Esophagus squamous epithelium (tissue), 4 donors: ENCODE results near the gene NFYB.

Experiments used
- POLR2A ChIP-seq, 4 donors: fragments of 450-650 bp; IDR thresholded peaks; one replicate each; pipeline ENCODE4 v1.6.1; 2017; ENCODE audit warnings: antibody characterized with exemption in 4 of 4, mild to moderate bottlenecking in 4 of 4, moderate library complexity in 3 of 4
- TF ChIP-seq, protein P1 (sequence below), 6 experiments: fragments of 450-650 bp in 4 of 6; fragments of 200-600 bp in 2 of 6; sonication (generic) in 2 of 6; IDR thresholded peaks; one replicate each; pipeline ENCODE4 v1.5.1; 2016 to 2019; ENCODE audit warnings: antibody characterized with exemption in 6 of 6, mild to moderate bottlenecking in 4 of 6, moderate library complexity in 4 of 6

- TF ChIP-seq, protein P1, sequence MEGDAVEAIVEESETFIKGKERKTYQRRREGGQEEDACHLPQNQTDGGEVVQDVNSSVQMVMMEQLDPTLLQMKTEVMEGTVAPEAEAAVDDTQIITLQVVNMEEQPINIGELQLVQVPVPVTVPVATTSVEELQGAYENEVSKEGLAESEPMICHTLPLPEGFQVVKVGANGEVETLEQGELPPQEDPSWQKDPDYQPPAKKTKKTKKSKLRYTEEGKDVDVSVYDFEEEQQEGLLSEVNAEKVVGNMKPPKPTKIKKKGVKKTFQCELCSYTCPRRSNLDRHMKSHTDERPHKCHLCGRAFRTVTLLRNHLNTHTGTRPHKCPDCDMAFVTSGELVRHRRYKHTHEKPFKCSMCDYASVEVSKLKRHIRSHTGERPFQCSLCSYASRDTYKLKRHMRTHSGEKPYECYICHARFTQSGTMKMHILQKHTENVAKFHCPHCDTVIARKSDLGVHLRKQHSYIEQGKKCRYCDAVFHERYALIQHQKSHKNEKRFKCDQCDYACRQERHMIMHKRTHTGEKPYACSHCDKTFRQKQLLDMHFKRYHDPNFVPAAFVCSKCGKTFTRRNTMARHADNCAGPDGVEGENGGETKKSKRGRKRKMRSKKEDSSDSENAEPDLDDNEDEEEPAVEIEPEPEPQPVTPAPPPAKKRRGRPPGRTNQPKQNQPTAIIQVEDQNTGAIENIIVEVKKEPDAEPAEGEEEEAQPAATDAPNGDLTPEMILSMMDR (IDR thresholded peaks at IDR 0.05): no peak
- TF ChIP-seq POLR2A (IDR thresholded peaks at IDR 0.05): no peak
Observed at GRCh38 chr12:104143918-104144317, 5.9 kb upstream of the NFYB start.
